GM12872 (cell line): ENCODE data around the gene MAP3K8.

ENCODE experiments used
- TF ChIP-seq, protein P1 (sequence below): IDR thresholded peaks from 3 replicates; pipeline ENCODE4 v1.5.1; 2011; ENCODE audit warnings: low read depth, mild to moderate bottlenecking, low read length, moderate library complexity; ENCODE audit not compliant: insufficient read depth

MAP3K8 gene

DNA sequence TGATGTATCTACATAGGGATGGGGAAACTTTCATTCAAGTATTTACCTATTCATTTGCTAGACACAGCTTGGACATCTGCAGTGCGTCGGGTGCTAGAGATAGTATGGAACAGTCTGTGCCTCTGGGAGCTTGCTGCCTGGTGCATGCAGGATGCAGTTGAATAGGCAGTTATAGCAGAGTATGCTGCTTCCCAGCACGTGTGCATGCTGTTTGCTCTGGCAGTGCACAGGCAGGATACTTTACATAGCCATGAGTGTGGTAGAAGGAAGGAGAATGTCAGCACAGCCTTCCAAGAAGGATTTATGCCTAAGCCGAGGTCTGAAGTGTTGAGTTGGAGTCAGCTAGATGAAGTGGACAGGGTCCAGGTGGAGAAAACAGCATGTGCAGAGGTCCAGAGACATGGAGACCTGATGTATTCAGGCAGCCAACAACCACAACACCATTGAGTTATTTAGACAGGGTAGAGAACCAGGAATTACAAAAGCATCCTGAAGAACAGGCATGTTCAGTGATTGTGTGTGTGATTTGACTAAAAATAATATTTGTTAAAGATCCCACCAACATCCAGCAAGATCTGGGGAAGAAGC lies 8.1 kb downstream of the MAP3K8 start:
- TF ChIP-seq, protein P1, sequence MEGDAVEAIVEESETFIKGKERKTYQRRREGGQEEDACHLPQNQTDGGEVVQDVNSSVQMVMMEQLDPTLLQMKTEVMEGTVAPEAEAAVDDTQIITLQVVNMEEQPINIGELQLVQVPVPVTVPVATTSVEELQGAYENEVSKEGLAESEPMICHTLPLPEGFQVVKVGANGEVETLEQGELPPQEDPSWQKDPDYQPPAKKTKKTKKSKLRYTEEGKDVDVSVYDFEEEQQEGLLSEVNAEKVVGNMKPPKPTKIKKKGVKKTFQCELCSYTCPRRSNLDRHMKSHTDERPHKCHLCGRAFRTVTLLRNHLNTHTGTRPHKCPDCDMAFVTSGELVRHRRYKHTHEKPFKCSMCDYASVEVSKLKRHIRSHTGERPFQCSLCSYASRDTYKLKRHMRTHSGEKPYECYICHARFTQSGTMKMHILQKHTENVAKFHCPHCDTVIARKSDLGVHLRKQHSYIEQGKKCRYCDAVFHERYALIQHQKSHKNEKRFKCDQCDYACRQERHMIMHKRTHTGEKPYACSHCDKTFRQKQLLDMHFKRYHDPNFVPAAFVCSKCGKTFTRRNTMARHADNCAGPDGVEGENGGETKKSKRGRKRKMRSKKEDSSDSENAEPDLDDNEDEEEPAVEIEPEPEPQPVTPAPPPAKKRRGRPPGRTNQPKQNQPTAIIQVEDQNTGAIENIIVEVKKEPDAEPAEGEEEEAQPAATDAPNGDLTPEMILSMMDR: no peak

DNA sequence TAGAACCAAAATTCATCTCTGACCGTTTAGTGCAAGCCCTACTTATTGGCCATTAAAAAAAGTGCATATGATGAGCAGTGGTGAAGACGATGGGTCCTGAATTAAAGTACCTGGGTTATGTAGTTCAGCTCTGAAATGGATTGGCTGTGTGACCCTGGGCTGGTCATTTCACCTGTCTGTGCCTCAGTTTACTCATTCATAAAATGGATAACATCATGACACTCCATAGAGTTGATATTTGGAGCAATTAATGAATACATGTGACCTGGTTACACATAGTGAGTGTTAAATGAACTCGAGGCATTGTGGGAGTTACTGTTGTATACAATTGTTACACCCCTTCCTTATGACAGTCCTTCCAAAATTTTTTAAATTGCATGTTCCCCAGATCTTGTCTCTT lies 9.1 kb downstream of the MAP3K8 start:
- TF ChIP-seq, protein P1: no peak

DNA sequence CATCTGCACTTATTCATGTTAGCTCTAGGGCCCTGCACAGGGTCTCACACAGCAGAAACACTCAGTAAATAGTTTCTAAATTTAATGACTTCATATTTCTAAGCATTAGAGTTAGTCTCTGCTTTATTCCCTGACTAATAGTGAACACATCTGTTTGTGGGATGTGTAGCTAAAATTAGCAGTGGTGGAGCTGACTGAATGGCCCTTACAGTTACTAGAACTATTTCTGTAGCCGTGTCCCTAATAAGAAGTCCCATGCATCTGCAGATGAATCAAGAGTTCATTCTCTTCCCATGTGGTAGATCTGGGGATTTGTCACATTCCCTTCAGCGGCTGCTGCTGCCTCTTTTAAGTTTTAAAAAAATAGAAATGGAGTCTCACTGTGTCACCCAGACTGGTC lies 11.7 kb downstream of the MAP3K8 start:
- TF ChIP-seq, protein P1: no peak

DNA sequence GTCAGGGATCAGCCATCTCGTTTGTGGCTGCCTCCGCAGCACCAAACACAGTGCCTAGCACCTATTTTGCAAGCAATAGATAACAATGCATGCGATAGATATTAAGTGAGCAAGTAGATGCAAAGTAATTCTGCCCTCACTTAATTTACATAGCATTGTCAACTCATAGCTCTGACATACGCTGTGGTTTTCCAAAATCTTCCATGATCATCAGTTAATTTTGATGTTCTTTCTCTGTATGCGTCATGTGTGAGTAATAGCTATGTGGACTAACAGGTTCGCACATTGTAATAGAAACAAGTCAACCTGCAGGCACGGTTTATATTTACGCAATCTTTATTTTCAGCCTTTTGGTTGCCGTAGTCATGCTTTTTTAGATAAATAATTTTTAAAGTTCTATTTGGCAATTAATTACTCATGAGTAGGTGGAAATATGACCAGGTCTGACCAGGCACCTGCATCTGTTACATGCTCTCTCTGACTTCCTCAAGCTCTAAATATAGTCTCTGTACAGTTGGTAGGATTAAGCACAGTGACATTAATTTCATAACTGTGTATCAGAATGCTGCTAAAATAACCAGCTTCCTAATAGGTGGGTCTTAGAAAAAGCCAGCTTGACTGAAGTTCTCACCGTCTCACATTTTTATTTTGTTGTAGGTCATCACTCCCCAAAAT lies 13.3 kb downstream of the MAP3K8 start:
- TF ChIP-seq, protein P1: no peak

DNA sequence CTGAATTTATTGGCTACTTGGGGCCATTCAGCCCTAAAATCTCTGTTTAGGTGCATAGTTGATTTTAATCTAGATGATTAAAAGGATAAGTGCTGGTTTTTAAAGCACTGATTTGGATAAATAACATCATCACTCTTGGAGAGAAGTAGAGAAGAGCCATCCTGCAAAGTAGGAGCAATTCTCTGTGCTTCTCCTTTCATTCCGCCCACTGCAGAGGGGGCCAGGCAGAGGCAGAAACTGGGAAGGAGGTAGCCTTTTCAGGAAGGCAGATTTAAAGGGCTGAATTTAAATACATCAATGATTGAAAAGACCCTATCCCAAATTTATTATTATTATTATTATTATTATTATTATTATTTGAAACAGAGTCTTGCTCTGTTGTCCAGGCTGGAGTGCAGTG lies 14.1 kb downstream of the MAP3K8 start:
- TF ChIP-seq, protein P1: no peak

DNA sequence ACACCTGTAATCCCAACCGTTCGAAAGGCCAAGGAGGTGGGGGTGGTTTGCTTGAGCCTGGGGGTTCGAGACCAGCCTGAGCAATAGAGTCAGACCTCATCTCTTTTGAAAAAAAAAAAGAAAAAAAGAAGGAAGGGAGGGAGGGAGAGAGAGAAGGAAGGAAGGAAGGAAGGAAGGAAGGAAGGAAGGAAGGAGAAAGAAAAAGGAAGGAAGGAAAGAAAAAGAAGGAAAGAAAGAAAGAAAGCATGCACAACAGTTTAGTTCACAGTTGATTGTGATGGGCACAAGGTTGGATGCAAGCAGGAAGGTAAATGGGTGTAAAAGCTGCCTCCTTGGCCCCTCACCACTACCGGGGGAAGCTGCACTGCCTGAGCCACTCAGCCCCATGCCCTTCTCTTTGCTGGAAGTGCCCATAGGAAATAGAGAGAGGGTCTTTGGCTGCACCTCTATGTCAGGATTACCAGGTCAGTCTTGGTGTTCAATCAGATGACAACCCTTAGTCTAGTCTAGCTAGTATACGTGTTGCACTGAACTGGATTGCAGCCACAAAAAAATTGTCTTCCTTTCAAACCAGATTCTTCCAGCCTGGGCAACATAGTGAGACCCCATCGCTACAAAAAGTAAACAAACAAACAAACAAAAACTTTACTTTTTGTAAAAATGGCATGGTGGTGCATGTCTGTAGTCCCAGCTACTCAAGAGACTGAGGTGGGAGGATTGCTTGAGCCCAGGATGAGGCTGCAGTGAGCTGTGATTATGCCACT lies 20.0 kb downstream of the MAP3K8 start:
- TF ChIP-seq, protein P1: no peak

DNA sequence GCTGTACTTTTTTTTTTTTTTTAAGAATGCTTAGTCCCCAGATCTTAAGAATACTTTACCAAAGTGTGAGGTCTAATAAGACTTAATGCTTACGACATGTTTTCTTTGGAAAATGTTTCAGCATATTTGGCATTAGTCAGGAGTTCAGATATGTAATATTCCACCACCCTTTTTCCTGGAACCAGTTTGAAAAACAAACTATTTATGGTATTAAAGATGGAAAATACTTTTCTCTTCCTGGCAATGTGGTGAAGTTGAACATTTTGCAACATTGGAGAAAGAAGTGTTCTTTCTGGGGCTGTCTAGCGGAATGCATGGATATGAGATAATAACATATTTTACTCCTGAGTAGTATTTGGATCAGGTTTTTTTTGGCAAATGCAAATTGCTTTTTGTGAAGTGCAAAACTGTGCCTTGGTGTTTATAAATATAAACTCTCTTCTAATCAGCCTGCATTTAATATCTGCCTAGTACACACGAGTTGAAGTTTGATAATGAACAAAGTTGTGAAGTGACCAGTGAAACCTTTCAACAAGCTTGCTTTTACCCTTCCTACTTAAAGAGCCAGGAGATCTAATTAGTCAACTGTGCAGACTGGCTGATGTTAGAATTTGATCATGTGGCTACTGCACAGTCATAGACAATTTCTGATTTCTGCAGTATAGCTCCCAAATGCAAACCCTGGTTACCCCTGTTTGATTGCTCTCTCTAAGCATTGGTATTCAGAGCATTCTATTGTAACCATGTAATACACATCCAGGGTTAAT lies 20.9 kb downstream of the MAP3K8 start:
- TF ChIP-seq, protein P1: no peak
